Stimulated activated CD8-positive, alpha-beta memory T cell treated with anti-CD3 and anti-CD28 coated beads, Interleukin-15, amount 100 ng/mL, for 24 hours (primary cell): ENCODE measurements around the gene SAMD11.

Experiments
- DNase-seq: peaks from one replicate; pipeline ENCODE4 v3.0.0-alpha.2; 2020; ENCODE audit warnings: low read depth

The SAMD11 gene

DNA sequence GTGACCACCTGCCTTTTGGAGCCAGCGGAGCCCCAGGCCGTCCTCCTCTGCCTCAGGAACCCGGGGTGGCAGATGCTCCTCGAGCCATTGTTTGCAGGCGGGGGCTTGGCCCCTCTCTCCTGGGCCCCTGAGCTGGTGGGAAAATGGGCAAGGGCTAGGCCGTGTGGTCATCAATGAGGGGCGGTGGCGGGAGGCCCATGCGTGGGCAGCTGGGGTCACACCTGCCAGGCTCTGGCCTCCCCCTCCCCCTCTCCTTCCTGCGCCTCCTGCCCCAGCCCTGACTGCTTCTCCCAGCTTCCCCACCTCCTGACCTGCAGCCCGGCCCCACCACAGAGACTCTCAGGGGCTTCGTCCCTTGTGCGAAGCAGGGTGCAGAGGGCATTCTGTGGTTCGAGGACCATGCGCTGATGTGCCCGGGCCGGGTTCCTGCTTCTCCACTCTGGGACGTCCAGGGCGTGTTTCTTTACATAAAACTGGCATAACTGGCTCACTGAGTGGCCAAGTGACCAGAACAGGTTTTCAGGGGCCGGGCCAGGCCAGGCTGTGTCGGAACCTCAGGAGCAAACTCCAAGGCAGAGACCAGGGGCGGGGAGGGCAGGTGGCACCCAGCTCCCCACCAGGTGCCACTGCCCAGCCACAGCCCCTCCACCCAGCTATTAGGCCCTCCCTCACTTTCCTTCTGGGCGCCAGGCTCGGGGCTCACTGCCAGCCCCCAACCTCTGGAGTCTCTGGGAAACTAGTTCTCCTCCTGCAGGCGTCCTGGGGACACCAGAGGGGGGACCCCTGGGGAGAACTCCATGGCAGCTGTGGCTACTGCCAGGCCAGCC, 9.3 kb downstream of the SAMD11 start:
- DNase-seq, result no peak

DNA sequence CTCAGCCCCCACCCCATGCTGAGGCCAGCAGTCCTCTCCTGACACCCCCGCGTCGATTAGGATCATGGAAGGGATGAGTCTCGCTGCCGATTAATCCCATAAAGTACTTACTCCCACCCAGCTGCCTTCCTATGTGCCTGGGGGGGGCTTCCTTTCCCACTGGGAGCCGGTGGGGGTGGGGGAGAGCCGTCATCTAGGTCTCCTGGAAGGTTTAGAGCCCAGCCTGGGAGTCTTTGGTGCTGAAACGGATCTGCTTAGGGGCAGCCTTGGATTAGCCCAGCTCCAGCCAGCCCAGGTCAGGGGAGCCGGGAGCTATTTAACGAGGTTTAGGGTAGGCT, 9.8 kb downstream of the SAMD11 start:
- no peak for DNase-seq

DNA sequence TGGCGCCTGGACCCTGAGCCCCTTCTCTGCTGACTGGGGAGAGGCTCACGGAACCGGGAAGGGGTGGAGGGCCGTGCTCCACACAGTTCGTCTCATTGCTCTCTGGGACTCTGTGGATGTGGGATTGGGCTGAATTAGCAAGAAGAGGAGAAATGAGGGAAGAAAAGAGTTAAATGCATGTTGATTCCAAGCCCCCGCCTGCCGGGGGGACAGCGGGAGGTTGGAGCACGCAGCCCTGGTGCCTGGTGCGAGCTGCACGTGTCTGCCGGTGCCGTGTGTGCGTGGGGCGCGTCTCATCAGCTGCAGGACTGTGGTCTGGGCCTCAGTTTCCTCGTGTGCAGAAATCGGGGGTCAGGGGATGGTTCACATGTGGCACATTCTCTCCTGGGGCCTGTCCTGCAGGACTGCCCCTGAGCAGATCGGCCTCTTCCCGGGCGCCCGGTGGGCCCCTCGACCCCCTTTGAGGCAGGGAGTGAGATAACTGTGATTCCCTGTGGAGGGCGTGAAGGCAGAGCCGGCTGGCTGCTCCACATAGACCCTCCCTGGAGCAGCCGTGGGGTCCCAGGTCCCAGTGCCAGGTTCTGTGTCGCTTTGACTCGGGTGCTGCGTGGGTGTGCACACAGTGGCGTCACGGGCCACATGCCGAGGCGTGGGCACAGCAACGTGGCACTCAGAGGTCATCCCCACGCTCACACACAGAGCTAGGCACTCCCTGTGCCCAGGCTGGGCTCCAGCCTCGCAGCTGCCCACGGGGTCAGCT, 11.4 kb downstream of the SAMD11 start:
- no peak for DNase-seq

DNA sequence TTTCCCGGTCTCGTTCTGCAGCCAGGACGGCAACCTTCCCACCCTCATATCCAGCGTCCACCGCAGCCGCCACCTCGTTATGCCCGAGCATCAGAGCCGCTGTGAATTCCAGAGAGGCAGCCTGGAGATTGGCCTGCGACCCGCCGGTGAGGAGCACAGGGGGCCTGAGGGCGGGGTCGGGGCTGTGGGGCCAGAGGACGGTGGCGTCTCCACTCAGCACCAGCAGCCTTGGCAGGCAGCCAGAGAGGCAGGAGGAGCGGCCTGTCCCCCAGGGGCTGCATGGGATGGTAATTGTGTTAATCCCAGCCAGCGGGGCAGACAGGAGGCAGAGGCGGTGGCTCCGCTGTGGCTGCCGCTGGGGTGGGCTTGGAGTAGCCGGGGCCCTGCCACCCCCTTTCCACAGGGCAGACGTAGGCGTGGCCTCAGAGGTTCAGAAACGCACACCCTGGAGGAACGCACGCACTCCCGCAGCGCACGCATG, 12.1 kb downstream of the SAMD11 start:
- DNase-seq, result no peak

DNA sequence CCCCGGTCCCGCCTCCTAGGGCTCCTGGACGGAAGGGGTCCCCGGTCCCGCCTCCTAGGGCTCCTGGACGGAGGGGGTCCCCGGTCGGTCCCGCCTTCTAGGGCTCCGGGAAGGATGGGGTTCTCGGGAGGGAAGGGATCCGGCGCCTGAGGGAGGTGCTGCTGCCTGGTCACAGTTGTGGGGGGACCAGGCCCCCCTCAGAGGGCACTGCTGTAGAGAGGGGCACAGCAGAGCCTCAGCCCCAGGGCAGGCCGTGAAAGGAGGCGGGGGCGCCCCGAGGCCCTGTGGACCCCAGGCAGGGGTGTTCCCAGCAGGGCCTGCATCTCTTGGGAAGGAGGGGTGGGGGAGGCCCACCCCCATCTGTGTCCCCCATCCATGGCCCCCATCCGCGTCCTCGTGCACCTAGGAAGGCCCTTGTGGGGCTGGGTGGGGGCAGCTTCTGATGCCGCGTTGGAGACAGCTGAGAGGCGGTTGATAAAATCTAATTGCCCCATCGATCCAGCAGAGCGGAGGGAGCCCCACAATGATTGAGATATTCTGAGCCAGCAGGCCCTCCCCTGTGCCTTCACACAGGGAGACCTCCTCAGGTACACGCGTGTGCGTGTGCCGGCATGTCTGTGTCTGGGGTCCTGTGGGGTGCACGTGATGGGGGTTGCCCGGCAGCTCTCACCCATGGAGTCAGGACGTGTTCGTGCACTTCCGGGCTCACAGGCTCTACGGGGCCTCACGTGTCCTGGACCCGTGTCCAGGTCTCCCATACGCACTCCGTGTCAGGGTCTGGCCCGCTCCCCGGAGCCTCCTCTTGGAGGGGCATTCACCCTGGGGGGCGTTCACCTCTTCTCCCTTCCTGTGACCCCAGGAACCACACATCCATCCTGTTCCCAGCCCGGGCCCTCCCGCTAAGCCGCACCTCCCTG, 12.9 kb downstream of the SAMD11 start:
- no peak for DNase-seq

DNA sequence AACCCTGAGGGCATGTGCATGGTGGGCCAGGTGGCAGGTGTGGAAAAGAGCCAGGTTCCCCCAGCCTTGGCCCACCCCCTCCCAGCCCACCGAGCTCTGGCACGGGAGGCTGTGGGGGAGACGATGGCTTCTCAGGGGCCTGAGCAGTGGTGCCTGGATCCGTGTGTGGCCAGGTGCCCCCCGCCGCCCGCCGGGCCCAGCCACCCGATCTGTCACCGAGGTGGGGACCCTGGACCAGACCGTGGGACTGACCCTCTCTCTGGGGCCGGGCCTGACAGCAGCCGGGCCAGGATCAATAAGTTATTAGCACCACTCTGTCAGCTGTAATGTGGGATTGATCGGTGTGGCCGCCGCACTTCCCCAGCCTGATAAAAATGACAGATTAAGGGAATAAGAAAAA, 13.8 kb downstream of the SAMD11 start:
- DNase-seq, result no peak

DNA sequence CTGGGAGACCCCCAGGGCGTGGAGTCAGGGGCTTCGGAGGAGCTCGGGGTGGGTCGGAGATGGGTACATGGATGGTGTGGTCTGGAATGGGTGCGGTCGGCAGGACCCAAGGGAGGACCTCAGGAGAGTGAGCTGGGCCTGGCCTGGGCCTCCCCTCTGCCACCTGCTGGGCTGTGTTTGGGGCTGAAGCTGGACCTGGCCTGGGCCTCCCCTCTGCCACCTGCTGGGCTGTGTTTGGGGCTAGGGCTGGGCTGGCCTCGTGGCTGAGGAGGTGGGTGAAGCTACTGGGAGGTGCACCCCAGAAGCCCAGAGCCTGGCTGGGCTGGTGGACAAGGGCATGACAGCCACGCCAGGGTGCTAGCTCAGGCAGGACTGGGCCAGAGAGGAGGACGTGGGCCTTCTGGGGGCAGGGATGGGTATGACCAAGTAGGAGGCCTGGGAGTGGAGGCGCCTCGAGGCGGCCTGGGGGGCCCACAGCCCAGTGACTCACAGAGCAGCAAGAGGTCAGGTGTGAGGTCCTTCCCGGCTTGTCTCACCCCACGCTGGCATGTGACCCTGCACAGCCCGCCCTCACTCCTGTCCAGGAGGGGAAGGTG, 14.5 kb downstream of the SAMD11 start:
- no peak for DNase-seq

DNA sequence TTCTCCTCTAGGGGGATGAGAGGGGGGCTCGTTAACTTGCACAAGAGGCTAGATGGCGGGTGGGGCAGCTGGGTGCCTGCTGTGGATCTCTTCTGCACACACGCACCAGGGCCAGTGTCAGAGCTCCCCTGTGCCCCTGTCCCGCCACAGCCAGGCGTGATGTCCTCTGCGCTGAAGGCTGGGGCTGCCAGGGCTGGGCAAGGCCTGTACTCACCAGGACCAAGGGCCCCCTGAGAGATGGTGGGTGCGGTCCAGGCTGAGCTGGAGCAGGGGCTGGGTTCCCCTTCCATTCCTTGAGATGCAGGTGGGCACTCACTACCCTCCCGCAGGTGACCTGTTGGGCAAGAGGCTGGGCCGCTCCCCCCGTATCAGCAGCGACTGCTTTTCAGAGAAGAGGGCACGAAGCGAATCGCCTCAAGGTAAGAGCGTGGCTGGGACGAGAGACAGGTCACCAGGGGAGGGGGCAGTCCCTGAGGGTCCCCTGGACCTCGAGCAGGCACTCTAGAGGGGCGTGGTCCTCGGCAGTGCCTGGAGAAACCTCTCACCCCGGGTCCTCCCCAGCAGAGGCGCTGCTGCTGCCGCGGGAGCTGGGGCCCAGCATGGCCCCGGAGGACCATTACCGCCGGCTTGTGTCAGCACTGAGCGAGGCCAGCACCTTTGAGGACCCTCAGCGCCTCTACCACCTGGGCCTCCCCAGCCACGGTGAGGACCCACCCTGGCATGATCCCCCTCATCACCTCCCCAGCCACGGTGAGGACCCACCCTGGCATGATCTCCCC, 15.2 kb downstream of the SAMD11 start:
- DNase-seq, result no peak

DNA sequence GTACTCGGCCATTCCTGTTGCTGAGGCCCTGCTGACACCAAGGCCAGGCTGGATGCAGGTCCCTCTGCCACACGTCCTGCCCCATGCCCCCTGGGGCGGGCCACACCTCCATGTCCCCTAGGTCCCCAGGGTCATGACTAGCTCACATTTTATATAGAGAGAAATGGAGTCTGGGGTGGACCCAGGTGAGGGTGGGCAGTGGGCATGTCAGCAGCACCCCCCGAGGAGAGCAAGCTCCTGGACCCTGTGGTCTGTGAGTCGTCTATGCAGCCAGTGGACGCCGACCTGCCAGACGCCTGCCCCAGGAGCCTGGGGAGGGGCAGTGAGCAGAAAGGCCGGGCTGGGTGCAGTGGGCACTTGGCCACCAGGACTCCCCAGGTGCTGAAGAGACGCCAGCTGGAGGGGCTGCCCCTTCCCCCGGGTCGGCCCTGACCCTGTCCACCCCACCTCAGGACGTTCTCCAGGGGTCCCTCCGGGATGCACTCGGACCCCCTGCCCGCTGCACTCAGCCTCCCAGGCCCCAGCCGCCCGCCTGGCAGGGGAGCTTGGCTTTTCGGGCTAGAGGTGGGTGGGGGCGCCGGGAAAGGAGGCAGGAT, 15.9 kb downstream of the SAMD11 start:
- DNase-seq, result no peak

DNA sequence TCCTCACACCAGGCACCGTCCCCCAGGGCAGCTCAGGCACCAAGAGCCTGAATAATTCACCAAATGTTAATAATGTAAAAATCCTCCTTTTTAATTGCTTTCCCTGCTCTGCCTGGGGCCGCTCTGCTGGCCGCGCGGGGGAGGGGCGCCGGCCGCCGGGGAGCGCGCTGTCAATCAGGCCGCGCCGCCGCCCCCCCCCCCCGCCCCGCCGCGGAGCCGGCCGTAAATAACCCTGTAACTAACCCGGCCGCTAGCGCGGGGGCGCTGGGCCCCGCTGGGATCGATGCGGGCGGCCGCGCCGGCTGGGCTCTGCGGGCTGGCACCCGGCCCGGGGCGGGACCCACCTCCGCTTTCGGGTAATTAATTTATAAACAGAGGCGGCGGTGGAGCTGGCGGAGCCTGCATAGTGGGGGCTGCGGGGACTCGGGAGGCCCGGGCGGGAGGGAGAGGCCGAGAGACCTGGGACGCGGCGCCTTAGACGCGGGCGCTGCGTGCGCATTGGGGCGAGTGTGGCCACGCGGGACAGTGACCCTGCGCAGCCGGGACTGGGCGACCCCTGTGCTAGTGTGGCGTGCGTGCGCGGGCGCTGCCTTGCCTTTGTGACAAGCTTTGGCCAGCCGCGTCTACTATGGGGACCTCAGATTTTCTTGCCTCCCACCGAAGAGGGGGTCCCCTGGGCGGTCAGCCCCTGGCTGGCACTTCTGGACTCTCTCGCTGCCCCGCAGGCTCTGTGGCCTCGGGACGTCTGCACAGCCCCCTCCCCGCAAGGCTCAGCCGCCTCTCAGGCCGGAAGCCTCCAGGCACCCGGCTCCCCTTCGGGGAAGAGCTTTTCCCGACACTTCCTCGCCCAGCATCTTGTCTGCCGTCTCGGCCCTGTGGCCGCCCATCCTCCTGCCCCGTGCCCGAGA, 16.6 kb downstream of the SAMD11 start:
- no peak for DNase-seq

DNA sequence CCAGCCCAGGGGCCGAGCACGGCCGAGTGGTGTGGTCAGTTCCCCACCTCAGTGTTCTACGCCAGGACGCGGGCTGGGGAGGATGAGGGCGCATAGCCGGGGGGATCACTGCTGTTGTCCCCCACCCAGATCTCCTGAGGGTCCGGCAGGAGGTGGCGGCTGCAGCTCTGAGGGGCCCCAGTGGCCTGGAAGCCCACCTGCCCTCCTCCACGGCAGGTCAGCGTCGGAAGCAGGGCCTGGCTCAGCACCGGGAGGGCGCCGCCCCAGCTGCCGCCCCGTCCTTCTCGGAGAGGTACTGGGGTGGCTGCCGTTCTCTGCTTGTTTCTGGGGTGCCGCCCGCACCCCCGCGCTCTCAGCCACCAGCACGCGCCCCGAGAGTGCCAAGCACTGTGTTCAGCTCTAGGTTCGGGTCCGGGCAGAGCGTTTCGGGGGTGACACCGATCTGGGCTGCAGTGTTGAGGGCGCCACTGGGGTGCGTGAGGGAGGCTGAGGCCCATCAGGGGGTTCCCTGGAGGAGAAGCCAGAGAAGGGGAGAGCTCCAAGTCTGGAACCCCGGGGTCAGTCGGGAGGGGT, 17.4 kb downstream of the SAMD11 start:
- no peak for DNase-seq

DNA sequence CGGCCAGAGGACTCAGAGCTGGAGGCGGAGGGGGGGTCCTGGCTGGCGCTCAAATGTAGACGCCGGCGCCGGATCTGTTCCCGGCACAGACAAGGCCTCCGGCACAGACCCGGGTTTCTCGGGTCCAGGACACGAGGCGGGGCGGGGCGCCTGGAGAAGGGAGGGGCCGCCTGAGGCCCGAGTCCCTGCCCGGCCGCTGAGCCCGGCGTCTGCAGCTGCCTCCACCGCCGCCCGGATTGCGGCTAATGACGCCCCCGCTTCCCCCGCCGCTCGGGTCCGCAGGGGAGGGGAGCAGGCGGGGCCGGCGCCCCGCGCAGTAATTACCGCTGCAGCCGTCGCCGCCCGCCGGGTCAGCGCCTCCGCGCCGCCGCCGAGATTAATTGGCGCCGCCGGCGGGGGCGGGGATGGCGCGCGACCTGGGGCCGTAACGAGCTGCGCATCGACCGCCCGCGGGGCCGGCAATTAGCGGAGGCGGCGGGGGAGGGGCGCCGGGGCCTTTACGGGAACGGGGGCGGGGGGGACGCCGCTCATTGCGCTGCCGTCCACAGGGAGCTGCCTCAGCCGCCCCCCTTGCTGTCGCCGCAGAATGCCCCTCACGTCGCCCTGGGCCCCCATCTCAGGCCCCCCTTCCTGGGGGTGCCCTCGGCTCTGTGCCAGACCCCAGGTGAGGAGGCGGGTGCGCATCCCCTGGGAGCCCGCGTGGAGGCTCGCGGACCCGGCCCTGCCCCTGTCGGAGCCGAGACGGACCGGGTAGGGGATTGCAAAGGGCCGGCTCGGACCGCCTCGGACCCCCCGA, 18.1 kb downstream of the SAMD11 start:
- DNase-seq, result no peak

DNA sequence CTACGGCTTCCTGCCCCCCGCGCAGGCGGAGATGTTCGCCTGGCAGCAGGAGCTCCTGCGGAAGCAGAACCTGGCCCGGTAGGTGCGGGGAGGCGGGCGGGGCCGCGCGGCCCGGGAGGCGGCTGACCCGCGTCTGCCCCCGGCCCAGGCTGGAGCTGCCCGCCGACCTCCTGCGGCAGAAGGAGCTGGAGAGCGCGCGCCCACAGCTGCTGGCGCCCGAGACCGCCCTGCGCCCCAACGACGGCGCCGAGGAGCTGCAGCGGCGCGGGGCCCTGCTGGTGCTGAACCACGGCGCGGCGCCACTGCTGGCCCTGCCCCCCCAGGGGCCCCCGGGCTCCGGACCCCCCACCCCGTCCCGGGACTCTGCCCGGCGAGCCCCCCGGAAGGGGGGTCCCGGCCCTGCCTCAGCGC, 18.7 kb downstream of the SAMD11 start:
- DNase-seq, result no peak

DNA sequence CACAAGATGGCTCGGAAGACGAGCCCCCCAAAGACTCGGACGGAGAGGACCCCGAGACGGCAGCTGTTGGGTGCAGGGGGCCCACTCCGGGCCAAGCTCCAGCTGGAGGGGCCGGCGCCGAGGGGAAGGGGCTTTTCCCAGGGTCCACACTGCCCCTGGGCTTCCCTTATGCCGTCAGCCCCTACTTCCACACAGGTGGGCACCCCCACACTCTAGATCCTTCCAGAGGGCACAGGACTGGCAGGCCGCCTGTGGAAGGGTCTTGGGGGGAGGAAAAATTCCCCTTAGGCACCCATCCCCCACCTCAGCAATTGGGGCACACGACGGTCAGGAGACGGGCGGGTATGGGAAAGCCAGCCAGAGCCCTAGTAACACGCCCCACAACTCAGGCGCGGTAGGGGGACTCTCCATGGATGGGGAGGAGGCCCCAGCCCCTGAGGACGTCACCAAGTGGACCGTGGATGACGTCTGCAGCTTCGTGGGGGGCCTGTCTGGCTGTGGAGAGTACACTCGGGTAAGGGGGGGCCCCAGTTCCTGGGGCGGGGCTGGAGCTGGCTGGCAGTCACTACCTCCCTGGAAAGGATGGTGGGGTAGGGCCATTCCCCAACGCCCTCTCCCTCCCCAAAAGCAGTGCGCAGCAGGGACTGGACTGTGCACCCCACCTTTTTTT, 19.3 kb downstream of the SAMD11 start:
- no peak for DNase-seq

DNA sequence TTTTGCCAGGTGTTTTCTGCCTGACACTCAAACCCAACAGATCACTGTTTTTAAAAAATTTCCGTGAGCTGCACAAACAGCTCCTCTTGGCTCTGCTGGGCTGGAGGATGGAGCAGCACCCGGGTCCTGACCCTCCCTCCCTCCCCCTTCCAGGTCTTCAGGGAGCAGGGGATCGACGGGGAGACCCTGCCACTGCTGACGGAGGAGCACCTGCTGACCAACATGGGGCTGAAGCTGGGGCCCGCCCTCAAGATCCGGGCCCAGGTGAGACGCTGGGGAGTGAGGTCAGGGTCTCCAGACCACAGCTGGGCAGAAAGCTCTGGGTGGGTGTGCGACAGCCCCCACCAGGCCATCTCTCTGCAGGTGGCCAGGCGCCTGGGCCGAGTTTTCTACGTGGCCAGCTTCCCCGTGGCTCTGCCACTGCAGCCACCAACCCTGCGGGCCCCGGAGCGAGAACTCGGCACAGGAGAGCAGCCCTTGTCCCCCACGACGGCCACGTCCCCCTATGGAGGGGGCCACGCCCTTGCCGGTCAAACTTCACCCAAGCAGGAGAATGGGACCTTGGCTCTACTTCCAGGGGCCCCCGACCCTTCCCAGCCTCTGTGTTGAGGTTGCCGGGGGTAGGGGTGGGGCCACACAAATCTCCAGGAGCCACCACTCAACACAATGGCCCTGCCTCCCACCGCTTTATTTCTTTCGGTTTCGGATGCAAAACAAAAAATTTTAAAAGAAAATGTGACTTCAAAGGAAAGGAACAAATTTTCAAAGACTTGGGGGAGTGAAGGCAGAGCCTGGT, 20.0 kb downstream of the SAMD11 start:
- DNase-seq, result no peak

DNA sequence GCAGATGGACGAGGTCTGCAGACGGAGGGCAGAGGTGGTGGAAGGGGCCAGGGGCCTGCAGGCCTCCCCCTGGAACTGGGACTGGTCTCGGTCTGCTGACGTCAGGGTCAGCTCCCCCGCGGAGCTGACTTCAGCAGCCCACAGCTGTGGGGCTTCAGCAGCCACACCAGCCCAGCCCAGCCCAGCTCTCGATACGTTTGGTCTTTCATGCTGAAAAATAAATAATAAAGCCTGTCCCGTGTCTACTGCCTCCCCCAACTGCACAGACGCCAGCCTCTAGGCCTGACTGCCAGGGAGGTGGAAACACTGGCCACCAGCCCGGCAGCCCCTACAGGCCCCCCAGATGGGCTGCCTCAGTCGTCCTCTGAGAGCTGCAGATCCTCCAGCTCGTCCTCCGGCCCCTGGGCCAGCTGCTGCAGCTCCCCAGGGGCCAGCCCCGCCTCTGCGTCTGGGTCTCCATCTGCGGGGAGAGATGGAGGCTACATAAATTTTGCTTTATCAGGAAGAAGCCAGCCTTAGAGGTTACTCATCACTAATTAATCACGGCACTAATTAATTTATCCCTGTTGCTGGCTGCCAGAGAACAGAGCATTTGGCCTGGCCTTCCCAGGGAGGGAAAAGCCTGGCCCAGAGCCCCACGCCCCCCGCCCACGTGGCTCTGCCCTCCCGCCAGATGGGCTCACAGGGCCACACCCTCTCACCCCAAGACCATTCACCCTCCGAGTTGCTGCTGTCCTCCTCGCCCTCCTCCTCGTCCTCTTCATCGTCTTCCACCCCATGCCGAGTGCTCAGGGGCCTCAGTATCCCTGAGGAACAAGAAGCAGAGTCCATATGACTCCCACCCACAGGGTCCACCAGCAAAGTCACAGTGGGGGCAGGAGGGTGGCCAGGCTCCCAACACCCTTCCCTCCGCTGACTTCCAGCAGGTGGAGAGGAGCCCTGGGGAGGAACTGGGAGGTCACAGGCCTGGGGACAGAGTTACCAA, 20.9 kb downstream of the SAMD11 start:
- no peak for DNase-seq
